MCF 10A (cell line): ENCODE results near the gene RGMA. TPM values are rescaled to one million over a fixed set of nuclear protein-coding genes. Genes with fewer than 3 reads are reported as not detected.
A peak's percentile ranks its signal among the peaks of the same experiment; 100 is the strongest.

Experiments used
- BruUV-seq: library from RNA; stranded (reverse); fragments of 400-500 nt; replicated peaks from 2 replicates; lab custom pipeline; 2021; lab: Mats Ljungman, UMichigan
- CTCF ChIA-PET: fragments of 300-600 bp; sonication (Branson Sonifier 250); formaldehyde crosslinking; extraction: SDS; loops from one replicate; lab custom pipeline; 2021; ENCODE audit warnings: antibody characterized with exemption, inconsistent platforms; lab: Yijun Ruan, JAX
- POLR2A ChIA-PET: fragments of 300-600, 350-650 bp; sonication (Branson Sonifier 250); formaldehyde crosslinking; extraction: SDS; loops from one replicate; lab custom pipeline; 2020; ENCODE audit warnings: antibody characterized with exemption, inconsistent platforms; lab: Yijun Ruan, JAX
- DNase-seq: peaks from one replicate; pipeline ENCODE4 v3.0.0-alpha.2; 2018; ENCODE audit not compliant: unreplicated experiment
- H3K27ac Mint-ChIP-seq: one replicate; pipeline ENCODE4 v1.8.0; 2022; ENCODE audit warnings: mild to moderate bottlenecking, low read depth, mixed read lengths; ENCODE audit not compliant: unreplicated experiment
- H3K27me3 Mint-ChIP-seq: one replicate; pipeline ENCODE4 v1.8.0; 2022; ENCODE audit warnings: mixed read lengths; ENCODE audit not compliant: insufficient read depth, unreplicated experiment
- H3K36me3 Mint-ChIP-seq: one replicate; pipeline ENCODE4 v1.8.0; 2022; ENCODE audit warnings: mild to moderate bottlenecking, moderate library complexity, mixed read lengths; ENCODE audit not compliant: insufficient read depth, unreplicated experiment
- H3K4me1 Mint-ChIP-seq: one replicate; pipeline ENCODE4 v1.8.0; 2022; ENCODE audit warnings: mixed read lengths; ENCODE audit not compliant: insufficient read depth, unreplicated experiment
- H3K4me3 Mint-ChIP-seq: one replicate; pipeline ENCODE4 v1.8.0; 2022; ENCODE audit warnings: mild to moderate bottlenecking, moderate library complexity, mixed read lengths; ENCODE audit not compliant: unreplicated experiment
- H3K9me3 Mint-ChIP-seq: one replicate; pipeline ENCODE4 v1.8.0; 2022; ENCODE audit warnings: mixed read lengths; ENCODE audit not compliant: unreplicated experiment
- intact Hi-C: fragments of 100-400 bp; cut with micrococcal nuclease; formaldehyde crosslinking; loops from 2 replicates; pipeline ENCODE4 v1.14.1; 2022
- total RNA-seq: library from RNA; stranded (reverse); gene quantifications from 2 replicates; pipeline ENCODE4 v1.2.3, GENCODE V29; 2022
- TF ChIP-seq, protein P1 (sequence below): fragments of 200-600 bp; IDR thresholded peaks from one replicate; pipeline ENCODE4 v1.8.0; 2022; ENCODE audit warnings: antibody characterized with exemption, mild to moderate bottlenecking; ENCODE audit not compliant: unreplicated experiment

RGMA gene
- total RNA-seq, 1 experiment from 2014 or later = 0.51 TPM

- Mint-ChIP-seq H3K4me3 (no peak overlapping the region), H3K4me1 (peaks cover 9% of the 10 kb centered on the region), H3K9me3 (no peaks in the 10 kb centered on the region), H3K27ac (peak overlapping the region; percentile 25), H3K36me3 (peaks cover 100% of the 10 kb centered on the region), H3K27me3 (no peaks in the 10 kb centered on the region)
- POLR2A ChIA-PET = interaction anchor here (0.9 kb wide), 1 partner anchor 13 kb away, joined by 4 read pairs; no protein-coding TSS in a partner anchor
- DNase-seq = no peak
- CTCF ChIA-PET = interaction anchor here (1.5 kb wide), 1 partner anchor 208 kb away, joined by 7 read pairs; no protein-coding TSS in a partner anchor
- no TSS peak for BruUV-seq
- TF ChIP-seq, protein P1, sequence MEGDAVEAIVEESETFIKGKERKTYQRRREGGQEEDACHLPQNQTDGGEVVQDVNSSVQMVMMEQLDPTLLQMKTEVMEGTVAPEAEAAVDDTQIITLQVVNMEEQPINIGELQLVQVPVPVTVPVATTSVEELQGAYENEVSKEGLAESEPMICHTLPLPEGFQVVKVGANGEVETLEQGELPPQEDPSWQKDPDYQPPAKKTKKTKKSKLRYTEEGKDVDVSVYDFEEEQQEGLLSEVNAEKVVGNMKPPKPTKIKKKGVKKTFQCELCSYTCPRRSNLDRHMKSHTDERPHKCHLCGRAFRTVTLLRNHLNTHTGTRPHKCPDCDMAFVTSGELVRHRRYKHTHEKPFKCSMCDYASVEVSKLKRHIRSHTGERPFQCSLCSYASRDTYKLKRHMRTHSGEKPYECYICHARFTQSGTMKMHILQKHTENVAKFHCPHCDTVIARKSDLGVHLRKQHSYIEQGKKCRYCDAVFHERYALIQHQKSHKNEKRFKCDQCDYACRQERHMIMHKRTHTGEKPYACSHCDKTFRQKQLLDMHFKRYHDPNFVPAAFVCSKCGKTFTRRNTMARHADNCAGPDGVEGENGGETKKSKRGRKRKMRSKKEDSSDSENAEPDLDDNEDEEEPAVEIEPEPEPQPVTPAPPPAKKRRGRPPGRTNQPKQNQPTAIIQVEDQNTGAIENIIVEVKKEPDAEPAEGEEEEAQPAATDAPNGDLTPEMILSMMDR = no peak
- intact Hi-C loops = no loop called here
Measured at GRCh38 chr15:93005133-93005532, 83.9 kb downstream of the RGMA start.

DNA sequence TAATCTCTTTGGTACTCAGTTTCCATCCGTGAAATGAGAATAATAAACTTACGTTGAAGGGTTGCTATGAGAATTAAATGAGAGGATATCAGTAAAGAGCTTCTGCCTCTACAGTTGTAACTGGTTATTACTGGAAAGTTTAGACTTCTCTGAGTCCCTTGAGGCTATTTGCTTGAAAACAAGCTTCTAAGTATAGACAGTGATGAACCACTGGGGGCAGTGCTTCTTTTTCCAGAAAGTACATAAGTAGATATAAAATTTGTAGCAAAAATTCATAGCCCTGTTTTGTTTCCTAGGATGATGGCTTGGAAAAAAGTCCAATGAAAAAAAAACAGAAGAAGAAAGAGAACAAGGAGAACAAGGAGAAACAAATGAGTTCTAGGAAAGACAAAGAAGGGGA lies 87.1 kb downstream of the RGMA start:
- no TSS peak for BruUV-seq
- Mint-ChIP-seq H3K36me3 (peaks cover 100% of the 10 kb centered on the region), H3K27ac (no peak overlapping the region), H3K9me3 (no peaks in the 10 kb centered on the region), H3K27me3 (no peaks in the 10 kb centered on the region), H3K4me3 (no peak overlapping the region), H3K4me1 (peaks cover 9% of the 10 kb centered on the region)
- CTCF ChIA-PET = interaction anchor here (0.9 to 1.2 kb wide), 3 partner anchors 12 to 1946 kb away, joined by 3 to 6 read pairs (median 4); no protein-coding TSS in a partner anchor
- DNase-seq = no peak
- POLR2A ChIA-PET = interaction anchor here (0.8 to 1.9 kb wide), 7 partner anchors 11 to 68 kb away, joined by 3 to 8 read pairs (median 3); no protein-coding TSS in a partner anchor
- TF ChIP-seq, protein P1 = no peak
- intact Hi-C loops = no loop called here

DNA sequence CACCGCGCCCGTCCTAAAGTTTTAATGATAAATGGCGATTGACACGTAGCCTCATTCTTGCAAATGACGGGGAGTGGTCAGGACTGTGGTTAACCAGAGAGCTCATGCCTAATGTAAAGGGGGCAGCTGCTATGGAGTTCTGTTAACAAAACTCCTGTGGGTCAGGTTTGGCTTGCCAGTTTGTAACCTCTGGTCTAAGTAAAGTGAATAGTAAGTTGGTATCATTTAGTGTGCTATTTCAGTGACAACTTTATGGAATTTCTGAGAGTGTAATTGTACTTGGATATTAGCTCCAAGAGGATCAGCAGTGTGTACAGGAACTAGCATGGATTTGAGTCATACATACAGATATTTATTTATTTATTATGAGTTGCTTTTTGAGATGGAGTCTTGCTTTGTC lies 87.9 kb downstream of the RGMA start:
- BruUV-seq = no TSS peak
- Mint-ChIP-seq H3K4me1 (peaks cover 9% of the 10 kb centered on the region), H3K27ac (no peak overlapping the region), H3K9me3 (no peaks in the 10 kb centered on the region), H3K27me3 (no peaks in the 10 kb centered on the region), H3K36me3 (peaks cover 100% of the 10 kb centered on the region), H3K4me3 (no peak overlapping the region)
- intact Hi-C loops = no loop called here
- TF ChIP-seq, protein P1 = no peak
- ChIA-PET CTCF (interaction anchor here (0.6 to 1.3 kb wide), 5 partner anchors 13 to 1945 kb away, joined by 3 to 6 read pairs (median 3); no protein-coding TSS in a partner anchor), POLR2A (interaction anchor here (0.8 to 1.9 kb wide), 8 partner anchors 10 to 67 kb away, joined by 3 to 8 read pairs (median 3); no protein-coding TSS in a partner anchor)
- DNase-seq = no peak

- Mint-ChIP-seq H3K4me3 (no peak overlapping the region), H3K4me1 (peaks cover 3% of the 10 kb centered on the region), H3K27me3 (no peaks in the 10 kb centered on the region), H3K36me3 (peaks cover 100% of the 10 kb centered on the region), H3K9me3 (no peaks in the 10 kb centered on the region), H3K27ac (no peak overlapping the region)
- TF ChIP-seq, protein P1 = no peak
- CTCF ChIA-PET = interaction anchor here (0.6 to 1.2 kb wide), 3 partner anchors 187 to 203 kb away, joined by 3 read pairs; no protein-coding TSS in a partner anchor
- no TSS peak for BruUV-seq
- POLR2A ChIA-PET = interaction anchor here (0.6 to 1.1 kb wide), 2 partner anchors 102 to 220 kb away, joined by 3 read pairs; no protein-coding TSS in a partner anchor
- no peak for DNase-seq
- intact Hi-C loops = no loop called here
Measured at GRCh38 chr15:92997821-92998220, 91.2 kb downstream of the RGMA start.
